Activated naive CD4-positive, alpha-beta T cell treated with anti-CD3 and anti-CD28 coated beads for 36 hours (primary cell): Measurements from ENCODE around the gene ERFL. TPM values are rescaled to one million over a fixed set of nuclear protein-coding genes. Genes with fewer than 3 reads are reported as not detected.

Experiments used
- CTCF ChIA-PET: fragments of 350-600 bp; sonication (Branson Sonifier 250); formaldehyde crosslinking; loops from one replicate; lab custom pipeline; 2021; ENCODE audit warnings: antibody characterized with exemption; lab: Charles Lee
- DNase-seq: peaks from one replicate; pipeline ENCODE4 v3.0.0-alpha.2; 2020
- H3K27ac Mint-ChIP-seq: one replicate; pipeline ENCODE4 v1.8.0; 2021; ENCODE audit warnings: mild to moderate bottlenecking, mixed read lengths
- H3K27me3 Mint-ChIP-seq: one replicate; pipeline ENCODE4 v1.8.0; 2021; ENCODE audit warnings: low read depth, mixed read lengths
- H3K36me3 Mint-ChIP-seq: one replicate; pipeline ENCODE4 v1.8.0; 2021; ENCODE audit warnings: low read depth, mixed read lengths
- H3K4me1 Mint-ChIP-seq: one replicate; pipeline ENCODE4 v1.8.0; 2021; ENCODE audit warnings: low read depth, mixed read lengths
- H3K4me3 Mint-ChIP-seq: one replicate; pipeline ENCODE4 v1.8.0; 2021; ENCODE audit warnings: mild to moderate bottlenecking, moderate library complexity, mixed read lengths
- H3K9me3 Mint-ChIP-seq: one replicate; pipeline ENCODE4 v1.8.0; 2021; ENCODE audit warnings: mixed read lengths
- intact Hi-C: fragments of 100-400 bp; cut with micrococcal nuclease; formaldehyde crosslinking; loops from one replicate; pipeline ENCODE4 v1.15.1; 2023
- total RNA-seq, 2 experiments: library from RNA; stranded (reverse); gene quantifications; one replicate each; pipeline ENCODE4 v1.2.3, GENCODE V29; 2021

ERFL gene
- total RNA-seq, 2 experiments from 2014 or later = 0.99 to 1.3 TPM

- Mint-ChIP-seq H3K4me1 (peaks cover 46% of the 10 kb centered on the region), H3K36me3 (peaks cover 24% of the 10 kb centered on the region)
- CTCF ChIA-PET = interaction anchor here (0.5 kb wide), 1 partner anchor 155 kb away, joined by 3 read pairs; no protein-coding TSS in a partner anchor
These were observed 20.1 kb downstream of the ERFL start for GRCh38 chr19:41907994-41908615.

GRCh38 chr19:41906916-41907680 lies 21.2 kb downstream of the ERFL start:
- peak overlapping the region; percentile 44 for H3K27ac Mint-ChIP-seq

More at GRCh38 chr19:41907994-41908615, 20.1 kb downstream of the ERFL start:
- no peak for DNase-seq
- no peaks in the 10 kb centered on the region for H3K9me3 Mint-ChIP-seq
- no peak overlapping the region for H3K27ac Mint-ChIP-seq
- intact Hi-C loops = no loop called here
- H3K27me3 Mint-ChIP-seq = peaks cover 11% of the 10 kb centered on the region
- no peak overlapping the region for H3K4me3 Mint-ChIP-seq

GRCh38 chr19:41906271-41906670 lies 22.0 kb downstream of the ERFL start:
- Mint-ChIP-seq H3K9me3 (no peaks in the 10 kb centered on the region), H3K36me3 (peaks cover 32% of the 10 kb centered on the region), H3K4me3 (no peak overlapping the region), H3K4me1 (peaks cover 37% of the 10 kb centered on the region), H3K27ac (no peak overlapping the region), H3K27me3 (no peaks in the 10 kb centered on the region)
- CTCF ChIA-PET = no interaction called here
- intact Hi-C loops = no loop called here
- no peak for DNase-seq

More at GRCh38 chr19:41906916-41907680, 21.2 kb downstream of the ERFL start:
- Mint-ChIP-seq H3K4me3 (no peak overlapping the region), H3K27me3 (peaks cover 6% of the 10 kb centered on the region), H3K4me1 (peaks cover 41% of the 10 kb centered on the region), H3K36me3 (peaks cover 30% of the 10 kb centered on the region), H3K9me3 (no peaks in the 10 kb centered on the region)
- no peak for DNase-seq
- CTCF ChIA-PET = no interaction called here
- intact Hi-C loops = no loop called here

- H3K4me1 Mint-ChIP-seq = peaks cover 29% of the 10 kb centered on the region
- intact Hi-C loops = no loop called here
- no peak overlapping the region for H3K4me3 Mint-ChIP-seq
- CTCF ChIA-PET = no interaction called here
- no peak overlapping the region for H3K27ac Mint-ChIP-seq
- no peak for DNase-seq
- H3K9me3 Mint-ChIP-seq = no peaks in the 10 kb centered on the region
- peaks cover 35% of the 10 kb centered on the region for H3K36me3 Mint-ChIP-seq
- H3K27me3 Mint-ChIP-seq = no peaks in the 10 kb centered on the region
These were observed 22.8 kb downstream of the ERFL start for GRCh38 chr19:41905273-41906002.

GRCh38 chr19:41904118-41904870 lies 24.0 kb downstream of the ERFL start:
- H3K36me3 Mint-ChIP-seq = peaks cover 41% of the 10 kb centered on the region
- no peak overlapping the region for H3K4me3 Mint-ChIP-seq

GRCh38 chr19:41903193-41903953 lies 24.9 kb downstream of the ERFL start:
- peaks cover 29% of the 10 kb centered on the region for H3K4me1 Mint-ChIP-seq
- H3K9me3 Mint-ChIP-seq = no peaks in the 10 kb centered on the region
- no peaks in the 10 kb centered on the region for H3K27me3 Mint-ChIP-seq
- H3K27ac Mint-ChIP-seq = peak overlapping the region; percentile 31
- DNase-seq = no peak
- intact Hi-C loops = no loop called here
- CTCF ChIA-PET = no interaction called here
- no peak overlapping the region for H3K4me3 Mint-ChIP-seq
- peaks cover 45% of the 10 kb centered on the region for H3K36me3 Mint-ChIP-seq

More at GRCh38 chr19:41904118-41904870, 24.0 kb downstream of the ERFL start:
- H3K27ac Mint-ChIP-seq = peak overlapping the region; percentile 36
- intact Hi-C loops = no loop called here
- no peaks in the 10 kb centered on the region for H3K27me3 Mint-ChIP-seq
- DNase-seq = no peak
- H3K9me3 Mint-ChIP-seq = no peaks in the 10 kb centered on the region
- CTCF ChIA-PET = no interaction called here
- peaks cover 30% of the 10 kb centered on the region for H3K4me1 Mint-ChIP-seq

- no peak overlapping the region for H3K27ac Mint-ChIP-seq
- H3K36me3 Mint-ChIP-seq = peaks cover 50% of the 10 kb centered on the region
- intact Hi-C loops = no loop called here
- H3K4me3 Mint-ChIP-seq = no peak overlapping the region
- peaks cover 35% of the 10 kb centered on the region for H3K4me1 Mint-ChIP-seq
- no peaks in the 10 kb centered on the region for H3K9me3 Mint-ChIP-seq
- CTCF ChIA-PET = interaction anchor here (0.6 kb wide), 1 partner anchor 13 kb away, joined by 6 read pairs; no protein-coding TSS in a partner anchor
- DNase-seq = no peak
- no peaks in the 10 kb centered on the region for H3K27me3 Mint-ChIP-seq
These were observed 25.7 kb downstream of the ERFL start for GRCh38 chr19:41902594-41902993.

- intact Hi-C loops = no loop called here
- peaks cover 49% of the 10 kb centered on the region for H3K36me3 Mint-ChIP-seq
- peak overlapping the region; percentile 36 for H3K27ac Mint-ChIP-seq
- H3K4me3 Mint-ChIP-seq = no peak overlapping the region
- H3K4me1 Mint-ChIP-seq = peaks cover 33% of the 10 kb centered on the region
- no peaks in the 10 kb centered on the region for H3K27me3 Mint-ChIP-seq
- DNase-seq = no peak
- no peaks in the 10 kb centered on the region for H3K9me3 Mint-ChIP-seq
- CTCF ChIA-PET = interaction anchor here (0.7 kb wide), 1 partner anchor 49 kb away, joined by 3 read pairs; no protein-coding TSS in a partner anchor
These were observed 26.4 kb downstream of the ERFL start for GRCh38 chr19:41901707-41902360.

GRCh38 chr19:41898235-41898634 lies 30.0 kb downstream of the ERFL start:
- peaks cover 36% of the 10 kb centered on the region for H3K36me3 Mint-ChIP-seq
- no peaks in the 10 kb centered on the region for H3K27me3 Mint-ChIP-seq
- peaks cover 39% of the 10 kb centered on the region for H3K4me1 Mint-ChIP-seq
- no peak overlapping the region for H3K4me3 Mint-ChIP-seq
- no peak overlapping the region for H3K27ac Mint-ChIP-seq
- DNase-seq = no peak
- H3K9me3 Mint-ChIP-seq = no peaks in the 10 kb centered on the region
- intact Hi-C loops = no loop called here
- CTCF ChIA-PET = no interaction called here

- Mint-ChIP-seq H3K4me3 (no peak overlapping the region), H3K27ac (peak overlapping the region; percentile 63), H3K36me3 (peaks cover 38% of the 10 kb centered on the region), H3K9me3 (no peaks in the 10 kb centered on the region), H3K4me1 (peaks cover 42% of the 10 kb centered on the region), H3K27me3 (no peaks in the 10 kb centered on the region)
- no peak for DNase-seq
- intact Hi-C loops = no loop called here
- CTCF ChIA-PET = no interaction called here
These were observed 30.4 kb downstream of the ERFL start for GRCh38 chr19:41897820-41898219.

- Mint-ChIP-seq H3K4me3 (no peak overlapping the region), H3K27ac (no peak overlapping the region), H3K4me1 (peaks cover 44% of the 10 kb centered on the region), H3K27me3 (no peaks in the 10 kb centered on the region), H3K9me3 (no peaks in the 10 kb centered on the region), H3K36me3 (peaks cover 36% of the 10 kb centered on the region)
- intact Hi-C loops = no loop called here
- CTCF ChIA-PET = no interaction called here
- DNase-seq = no peak
These were observed 31.1 kb downstream of the ERFL start for GRCh38 chr19:41897181-41897580.
